ENCODE results near the gene GPR142. TPM values are rescaled to one million over a fixed set of nuclear protein-coding genes. Genes with fewer than 3 reads are reported as not detected.

GPR142 gene
- polyA plus RNA-seq, 1 donor (not counting 4 experiments of a cell fraction or from before 2014, with no cell fraction given) = not detected

- Histone ChIP-seq H3K27me3 (ENCODE audit: control insufficient read depth, extremely low read depth, insufficient read depth, low read length) (peaks cover 75% of the 10 kb centered on the region), H3K9me1 (ENCODE audit: control insufficient read depth, extremely low read depth, insufficient read depth, low read length) (no peaks in the 10 kb centered on the region), H3K27ac (ENCODE audit: control insufficient read depth, insufficient read depth, low read length) (no peak overlapping the region), H3K4me2 (ENCODE audit: control insufficient read depth, extremely low read depth, insufficient read depth, low read depth, low read length) (no peak overlapping the region), H3K9me3 (ENCODE audit: control insufficient read depth, low read depth, low read length) (no peaks in the 10 kb centered on the region), H4K20me1 (ENCODE audit: control insufficient read depth, extremely low read depth, insufficient read depth, low read length) (no peaks in the 10 kb centered on the region), H3K4me1 (ENCODE audit: control insufficient read depth, extremely low read depth, insufficient read depth, low read length) (no peaks in the 10 kb centered on the region), H2AFZ (ENCODE audit: control insufficient read depth, low read length) (no peak overlapping the region), H3K36me3 (ENCODE audit: control insufficient read depth in 2 of 2, extremely low read depth in 1 of 2, insufficient read depth in 2 of 2, low read length in 2 of 2) (no peaks in the 10 kb centered on the region), H3K4me3 (ENCODE audit: control insufficient read depth in 2 of 3, extremely low read depth in 1 of 3, insufficient read depth in 2 of 3, low read depth in 1 of 3, low read length in 3 of 3) (no peak overlapping the region), H3K79me2 (ENCODE audit: control insufficient read depth, insufficient read depth, low read length) (no peaks in the 10 kb centered on the region), H3K9ac (ENCODE audit: control insufficient read depth, extremely low read depth, insufficient read depth, low read length) (no peak overlapping the region)
- dilution Hi-C loops (cut with MboI; ENCODE audit: extremely low pct_ligation_motif_present, low sequenced_read_pairs) = no loop called here
- no peak for DNase-seq (ENCODE audit: low read depth, low spot score)
- no peak for FAIRE-seq
- no peak for TF ChIP-seq CTCF (optimal IDR thresholded peaks at IDR 0.05 in 1 of 3, IDR thresholded peaks at IDR 0.05 in 1 of 3, conservative IDR thresholded peaks at IDR 0.05 in 1 of 3; ENCODE audit: extremely low read depth in 1 of 3, insufficient read depth in 2 of 3, low read length in 3 of 3)
- no peak for TF ChIP-seq EZH2 (IDR thresholded peaks at IDR 0.05; ENCODE audit: low read length)
Observed at GRCh38 chr17:74354561-74354960, 12.7 kb upstream of the GPR142 start.

- peaks cover 80% of the 10 kb centered on the region for H3K27me3 ChIP-seq (ENCODE audit: control insufficient read depth, extremely low read depth, insufficient read depth, low read length)
- no peak for FAIRE-seq
- no peak overlapping the region for H3K9ac ChIP-seq (ENCODE audit: control insufficient read depth, extremely low read depth, insufficient read depth, low read length)
- H4K20me1 ChIP-seq (ENCODE audit: control insufficient read depth, extremely low read depth, insufficient read depth, low read length) = no peaks in the 10 kb centered on the region
- H3K36me3 ChIP-seq (ENCODE audit: control insufficient read depth in 2 of 2, extremely low read depth in 1 of 2, insufficient read depth in 2 of 2, low read length in 2 of 2) = no peaks in the 10 kb centered on the region
- TF ChIP-seq EZH2 (IDR thresholded peaks at IDR 0.05; ENCODE audit: low read length) = no peak
- TF ChIP-seq CTCF (optimal IDR thresholded peaks at IDR 0.05 in 1 of 3, IDR thresholded peaks at IDR 0.05 in 1 of 3, conservative IDR thresholded peaks at IDR 0.05 in 1 of 3; ENCODE audit: extremely low read depth in 1 of 3, insufficient read depth in 2 of 3, low read length in 3 of 3) = no peak
- H3K4me3 ChIP-seq (ENCODE audit: control insufficient read depth in 2 of 3, extremely low read depth in 1 of 3, insufficient read depth in 2 of 3, low read depth in 1 of 3, low read length in 3 of 3) = no peak overlapping the region
- no peak for DNase-seq (ENCODE audit: low read depth, low spot score)
- H3K9me3 ChIP-seq (ENCODE audit: control insufficient read depth, low read depth, low read length) = no peaks in the 10 kb centered on the region
- no peaks in the 10 kb centered on the region for H3K9me1 ChIP-seq (ENCODE audit: control insufficient read depth, extremely low read depth, insufficient read depth, low read length)
- no peak overlapping the region for H3K27ac ChIP-seq (ENCODE audit: control insufficient read depth, insufficient read depth, low read length)
- H3K4me2 ChIP-seq (ENCODE audit: control insufficient read depth, extremely low read depth, insufficient read depth, low read depth, low read length) = no peak overlapping the region
- no peaks in the 10 kb centered on the region for H3K79me2 ChIP-seq (ENCODE audit: control insufficient read depth, insufficient read depth, low read length)
- dilution Hi-C loops (cut with MboI; ENCODE audit: extremely low pct_ligation_motif_present, low sequenced_read_pairs) = no loop called here
- no peaks in the 10 kb centered on the region for H3K4me1 ChIP-seq (ENCODE audit: control insufficient read depth, extremely low read depth, insufficient read depth, low read length)
- no peak overlapping the region for H2AFZ ChIP-seq (ENCODE audit: control insufficient read depth, low read length)
Observed at GRCh38 chr17:74355065-74355464, 12.2 kb upstream of the GPR142 start.

Data from keratinocyte (primary cell).